SK-N-MC (cell line): ENCODE measurements around the gene RASL12.

Experiments used
- EZH2 ChIP-seq: fragments of 200-600 bp; sonication (generic); IDR thresholded peaks from one replicate; pipeline ENCODE4 v1.6.1; 2017; ENCODE audit warnings: antibody characterized with exemption
- FOXP2 ChIP-seq: optimal IDR thresholded peaks from 2 replicates; pipeline ENCODE3; 2011; ENCODE audit warnings: mild to moderate bottlenecking, moderate library complexity; ENCODE audit not compliant: insufficient read depth; ENCODE audit errors: extremely low read length, control extremely low read depth

DNA sequence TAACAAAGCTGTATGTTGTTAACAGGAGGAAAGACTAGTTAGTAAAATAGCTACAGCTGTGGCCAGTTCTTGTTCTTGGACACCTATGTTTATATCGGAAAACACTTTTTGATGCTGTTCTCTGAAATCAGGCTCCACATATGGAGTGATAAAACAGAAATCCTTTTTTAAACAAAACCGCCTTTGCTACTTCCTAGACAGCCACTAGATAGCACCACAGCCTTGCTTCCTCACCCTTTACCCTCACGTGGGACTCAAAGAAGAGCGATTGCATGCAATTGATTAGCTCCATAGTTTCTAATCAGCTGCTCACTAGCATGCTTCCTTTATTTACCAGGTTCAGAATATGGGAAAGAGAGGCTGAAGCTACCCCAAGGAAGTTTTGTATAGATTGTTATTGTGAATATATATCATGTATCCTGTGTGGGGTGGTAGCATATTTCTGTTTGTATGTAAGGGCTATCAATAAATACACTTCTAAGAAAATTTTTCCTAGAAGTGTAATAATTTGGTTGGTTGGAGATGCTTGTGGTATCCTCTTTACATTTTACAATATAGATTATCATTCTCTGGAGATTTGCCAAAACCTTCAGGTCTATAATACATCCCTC is 34.0 kb downstream of the RASL12 start:
- TF ChIP-seq FOXP2 (no peak), EZH2 (no peak)
